C4-2B (cell line): ENCODE results near the gene C2CD2.

Experiments
- CTCF ChIP-seq: fragments of 450-650 bp; conservative IDR thresholded peaks from 2 replicates; pipeline ENCODE4 v1.5.1; 2017; ENCODE audit warnings: mild to moderate bottlenecking
- ZFX ChIP-seq: fragments of 450-650 bp; IDR thresholded peaks from 2 replicates; pipeline ENCODE4 v1.6.1; 2017

GRCh38 chr21:41902946-41903345, 50.9 kb downstream of the C2CD2 start:
- no peak for TF ChIP-seq CTCF
- TF ChIP-seq ZFX = no peak
